H1 (cell line): Measurements from ENCODE around the gene TGFBR1. TPM values are rescaled to one million over a fixed set of nuclear protein-coding genes. Genes with fewer than 3 reads are reported as not detected.

Source experiments
- CTCF ChIA-PET: fragments of 300-600 bp; sonication (Branson Sonifier 250); formaldehyde crosslinking; loops from one replicate; lab custom pipeline; 2021; ENCODE audit not compliant: partially characterized antibody; lab: Charles Lee
- POLR2A ChIA-PET: fragments of 300-600 bp; sonication (Branson Sonifier 250); formaldehyde crosslinking; loops from one replicate; lab custom pipeline; 2021; ENCODE audit warnings: inconsistent platforms; ENCODE audit not compliant: partially characterized antibody; lab: Charles Lee
- DNase-seq, 2 experiments: peaks; one replicate each; pipeline versions ENCODE4 v3.0.0 to v3.0.0-alpha.2; 2010 to 2022; ENCODE audit warnings: low spot score in 2 of 2, low read depth in 1 of 2, mixed read lengths in 1 of 2
- FAIRE-seq: peaks from 2 replicates; lab custom pipeline; 2011; peaks lifted over from hg19 to GRCh38; lab: Jason Lieb, UNC
- H2AFZ ChIP-seq: 2 replicates; pipeline ENCODE4 v1.8.1; 2012; ENCODE audit warnings: low read length, inconsistent platforms
- H2AK5ac ChIP-seq: 2 replicates; pipeline ENCODE4 v1.6.1; 2013; ENCODE audit warnings: low read depth, low read length
- H2BK120ac ChIP-seq: replicated peaks from 2 replicates; pipeline ENCODE3; 2013; ENCODE audit warnings: low read depth, low read length, inconsistent platforms
- H2BK12ac ChIP-seq: 2 replicates; pipeline ENCODE4 v1.6.1; 2013; ENCODE audit warnings: low read depth, low read length
- H2BK15ac ChIP-seq: 2 replicates; pipeline ENCODE4 v1.6.1; 2013; ENCODE audit warnings: low read length
- H2BK20ac ChIP-seq: 2 replicates; pipeline ENCODE4 v1.6.1; 2013; ENCODE audit warnings: low read length
- H2BK5ac ChIP-seq: 2 replicates; pipeline ENCODE4 v1.6.1; 2013; ENCODE audit warnings: low read depth, low read length
- H3K14ac ChIP-seq: 2 replicates; pipeline ENCODE4 v1.6.1; 2013; ENCODE audit warnings: inconsistent platforms; ENCODE audit not compliant: insufficient read length
- H3K18ac ChIP-seq: 2 replicates; pipeline ENCODE4 v1.6.1; 2013; ENCODE audit warnings: low read length; ENCODE audit errors: extremely low read depth
- H3K23ac ChIP-seq: 2 replicates; pipeline ENCODE4 v1.6.1; 2013; ENCODE audit warnings: inconsistent platforms; ENCODE audit not compliant: insufficient read length
- H3K23me2 ChIP-seq: 2 replicates; pipeline ENCODE4 v1.6.1; 2013; ENCODE audit warnings: low read depth, low read length
- H3K27ac ChIP-seq: 2 replicates; pipeline ENCODE4 v1.6.1; 2011; ENCODE audit warnings: low read depth, low read length, inconsistent platforms
- H3K27me3 ChIP-seq, 4 experiments: replicated peaks in 1 of 4; 1 replicate in 1 of 4; 2 replicates in 3 of 4; pipeline versions ENCODE4 v1.6.1 to v1.8.1; 2011 to 2013; ENCODE audit warnings: low read length in 3 of 4, mild to moderate bottlenecking in 3 of 4, inconsistent platforms in 2 of 4, mixed read lengths in 2 of 4, moderate library complexity in 1 of 4; ENCODE audit not compliant: control insufficient read depth in 3 of 4, insufficient read depth in 3 of 4; ENCODE audit errors: extremely low read depth in 1 of 4
- H3K36me3 ChIP-seq, 4 experiments: 2 replicates each; pipeline versions ENCODE4 v1.6.1 to v1.8.1; 2011 to 2013; ENCODE audit warnings: mild to moderate bottlenecking in 4 of 4, low read length in 3 of 4, moderate library complexity in 2 of 4, control low read depth in 1 of 4, inconsistent platforms in 1 of 4; ENCODE audit not compliant: insufficient read depth in 4 of 4, control insufficient read depth in 2 of 4
- H3K4ac ChIP-seq: replicated peaks from 2 replicates; pipeline ENCODE3; 2013; ENCODE audit warnings: low read length, low read depth, mixed read lengths, inconsistent platforms; ENCODE audit not compliant: insufficient read length
- H3K4me1 ChIP-seq, 4 experiments: replicated peaks in 1 of 4; 1 replicate in 1 of 4; 2 replicates in 3 of 4; pipeline versions ENCODE4 v1.6.1 to v1.8.1; 2011 to 2013; ENCODE audit warnings: low read length in 3 of 4, inconsistent platforms in 2 of 4, mixed read lengths in 1 of 4; ENCODE audit not compliant: insufficient read depth in 4 of 4, control insufficient read depth in 3 of 4
- H3K4me2 ChIP-seq, 2 experiments: 2 replicates each; pipeline versions ENCODE4 v1.6.1 to v1.8.1; 2011 to 2013; ENCODE audit warnings: low read depth in 2 of 2, low read length in 2 of 2, control low read depth in 1 of 2, inconsistent platforms in 1 of 2, mild to moderate bottlenecking in 1 of 2; ENCODE audit not compliant: insufficient read depth in 1 of 2
- H3K4me3 ChIP-seq, 4 experiments: fragments of 200-600, 300-600 bp in 1 of 4; sonication (generic), shearing (Covaris generic), sonication (Bioruptor Twin) in 1 of 4; 2 replicates each; pipeline versions ENCODE4 v1.5.1 to v1.8.1; 2011 to 2016; ENCODE audit warnings: low read length in 4 of 4, low read depth in 3 of 4, control low read depth in 2 of 4, inconsistent platforms in 2 of 4, mild to moderate bottlenecking in 2 of 4, mixed read lengths in 1 of 4, moderate library complexity in 1 of 4; ENCODE audit not compliant: insufficient read depth in 2 of 4; ENCODE audit errors: extremely low read depth in 1 of 4
- H3K56ac ChIP-seq: replicated peaks from 2 replicates; pipeline ENCODE3; 2013; ENCODE audit warnings: low read depth, mild to moderate bottlenecking, mixed read lengths, low read length, inconsistent platforms; ENCODE audit not compliant: insufficient read length
- H3K79me1 ChIP-seq: 2 replicates; pipeline ENCODE4 v1.6.1; 2013; ENCODE audit warnings: low read depth, low read length, control low read depth
- H3K79me2 ChIP-seq, 2 experiments: 2 replicates each; pipeline versions ENCODE4 v1.6.1 to v1.8.1; 2012 to 2013; ENCODE audit warnings: low read length in 2 of 2, mild to moderate bottlenecking in 2 of 2, inconsistent platforms in 1 of 2; ENCODE audit not compliant: insufficient read depth in 2 of 2, control insufficient read depth in 1 of 2
- H3K9ac ChIP-seq, 4 experiments: replicated peaks in 1 of 4; 1 replicate in 1 of 4; 2 replicates in 3 of 4; pipeline versions ENCODE4 v1.6.1 to v1.8.1; 2011 to 2013; ENCODE audit warnings: low read depth in 3 of 4, low read length in 3 of 4, control low read depth in 2 of 4, mild to moderate bottlenecking in 2 of 4, moderate library complexity in 2 of 4, inconsistent platforms in 1 of 4; ENCODE audit errors: extremely low read depth in 1 of 4
- H3K9me3 ChIP-seq, 2 experiments: 2 replicates each; pipeline versions ENCODE4 v1.6.1 to v1.8.1; 2012 to 2013; ENCODE audit warnings: mild to moderate bottlenecking in 2 of 2, moderate library complexity in 2 of 2, control low read depth in 1 of 2, inconsistent platforms in 1 of 2, low read depth in 1 of 2, low read length in 1 of 2, mixed read lengths in 1 of 2; ENCODE audit not compliant: insufficient read depth in 2 of 2
- H4K20me1 ChIP-seq, 2 experiments: replicated peaks in 1 of 2; 2 replicates each; pipeline versions ENCODE3 to v1.8.1; 2011 to 2013; ENCODE audit warnings: inconsistent platforms in 2 of 2, low read length in 2 of 2, mild to moderate bottlenecking in 1 of 2; ENCODE audit not compliant: insufficient read depth in 2 of 2, control insufficient read depth in 1 of 2
- H4K5ac ChIP-seq: 2 replicates; pipeline ENCODE4 v1.6.1; 2013; ENCODE audit warnings: low read length, low read depth, mixed read lengths, inconsistent platforms; ENCODE audit not compliant: insufficient read length
- H4K8ac ChIP-seq: 2 replicates; pipeline ENCODE4 v1.8.0; 2013; ENCODE audit warnings: mild to moderate bottlenecking, moderate library complexity, low read length, inconsistent platforms; ENCODE audit not compliant: insufficient read depth; ENCODE audit errors: extremely low read depth
- H4K91ac ChIP-seq: replicated peaks from 2 replicates; pipeline ENCODE3; 2013; ENCODE audit warnings: low read length, mixed read lengths, inconsistent platforms; ENCODE audit not compliant: insufficient read length
- CHD2 ChIP-seq: IDR thresholded peaks from 2 replicates; pipeline ENCODE4 v1.6.1; 2012; ENCODE audit warnings: low read length, improper control_type of control experiment
- CTBP2 ChIP-seq: IDR thresholded peaks from 2 replicates; pipeline ENCODE4 v1.7.0; 2011; ENCODE audit warnings: borderline replicate concordance, mild to moderate bottlenecking, moderate library complexity, mixed read lengths, low read length; ENCODE audit not compliant: insufficient read depth, insufficient read length
- EZH2 ChIP-seq: fragments of 200-600 bp; sonication (generic); IDR thresholded peaks from 2 replicates; pipeline ENCODE4 v1.7.1; 2012; ENCODE audit warnings: low read depth, mild to moderate bottlenecking, moderate library complexity, low read length, inconsistent platforms; ENCODE audit not compliant: severe bottlenecking
- HDAC2 ChIP-seq, 2 experiments: fragments of 300-600 bp in 1 of 2; sonication (generic) in 1 of 2; IDR thresholded peaks; 2 replicates each; pipeline ENCODE4 v1.6.1; 2011 to 2012; ENCODE audit warnings: low read depth in 2 of 2, low read length in 2 of 2, mild to moderate bottlenecking in 2 of 2, moderate library complexity in 2 of 2, borderline replicate concordance in 1 of 2, inconsistent platforms in 1 of 2
- TAF7 ChIP-seq: optimal IDR thresholded peaks from 2 replicates; pipeline ENCODE3; 2011; ENCODE audit warnings: low read depth, mild to moderate bottlenecking, inconsistent platforms, low read length, moderate library complexity, borderline replicate concordance
- TEAD4 ChIP-seq: IDR thresholded peaks from 2 replicates; pipeline ENCODE4 v1.6.1; 2012; ENCODE audit warnings: low read depth, low read length, inconsistent platforms, mixed read lengths
- WGBS, 2 experiments: shearing (Covaris generic) in 1 of 2; methylation state at CpG; one replicate each; pipeline versions ENCODE4 v1.1.6 to v1.1.7; 2013 to 2015; ENCODE audit warnings: low lambda C conversion rate in 2 of 2, mixed read lengths in 2 of 2, inconsistent platforms in 1 of 2, low coverage in 1 of 2, missing lambda C conversion rate in 1 of 2; ENCODE audit not compliant: insufficient replicate concordance in 2 of 2, insufficient coverage in 1 of 2, insufficient read length in 1 of 2; ENCODE audit errors: extremely low coverage in 1 of 2, missing lambda C conversion rate in 1 of 2; 5-methylcytosine and 5-hydroxymethylcytosine counted together
- polyA plus RNA-seq, 7 experiments: library from polyadenylated mRNA; depleted of rRNA in 3 of 7; stranded (reverse) in 5 of 7; unstranded in 2 of 7; fragments of >200 nt in 5 of 7; fragments of 200-250 nt in 2 of 7; gene quantifications; 1 replicate in 5 of 7; 2 replicates in 1 of 7; 4 replicates in 1 of 7; pipeline versions ENCODE4 v1.2.1 to v1.2.3, GENCODE V29; 2011 to 2013; ENCODE audit warnings: missing spikeins in 2 of 7, mixed read lengths in 2 of 7
- total RNA-seq: library from RNA; stranded (reverse); fragmentation: NEBNext Ultra II Directional; extraction: Animal tissue kit (Norgen Biotek cat#: 25700); gene quantifications from 2 replicates; pipeline ENCODE4 v1.2.1, GENCODE V29; 2021

TGFBR1 gene
- total and polyA plus RNA-seq, 2 of the 8 experiments (the other 6 are each of a cell fraction or from before 2014, with no cell fraction given): 16.8 to 52.4 TPM

DNA sequence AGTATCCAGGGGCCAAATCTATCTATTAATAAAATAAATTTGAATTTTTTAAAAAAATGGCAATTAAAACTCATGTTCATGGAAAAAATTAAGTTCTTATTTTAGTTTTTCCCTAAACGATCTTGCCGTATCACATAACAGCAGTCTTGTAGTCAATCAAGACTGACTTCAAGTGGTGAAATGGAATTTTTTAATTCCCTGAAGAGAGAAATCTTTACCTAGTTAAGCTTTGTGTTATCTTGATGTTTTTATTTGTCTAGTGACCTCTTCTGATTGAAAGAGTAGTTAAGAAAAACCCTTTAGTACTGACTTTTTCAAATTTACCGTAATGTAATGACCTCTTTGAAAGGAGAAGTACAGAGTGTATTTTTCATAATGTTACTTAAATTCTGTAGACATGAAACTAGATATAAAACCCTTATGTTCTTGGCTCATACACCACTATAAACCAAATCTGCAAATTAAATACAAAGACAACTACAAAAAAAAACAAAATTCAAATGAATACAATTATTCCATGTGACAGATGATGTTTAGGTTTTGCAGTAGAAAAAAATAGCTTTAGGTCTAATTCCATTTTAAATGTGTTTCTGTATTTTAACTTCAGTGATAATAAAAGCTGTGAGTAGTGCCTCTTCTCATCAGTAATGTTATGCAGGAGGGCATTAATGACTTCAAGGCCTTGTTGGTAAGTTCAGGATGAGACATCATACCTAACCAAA, 19.8 kb downstream of the TGFBR1 start:
- H3K23me2 ChIP-seq: no peaks in the 10 kb centered on the region

More for the DNA sequence above, 19.8 kb downstream of the TGFBR1 start:
- WGBS, 2 experiments: 92% methylated on average over 3 of the region's 3 CpGs; no CpG with 5 or more reads in 1 of the 2 experiments
- H3K79me1 ChIP-seq: no peaks in the 10 kb centered on the region; the same call in none of the 2 replicates
- peaks cover 0 to 9% (median 0%) of the 10 kb centered on the region in 4 experiments; a peak in 1 of 8 replicates for H3K36me3 ChIP-seq
- FAIRE-seq: no peak
- POLR2A ChIA-PET: no interaction called here
- H4K91ac ChIP-seq: no peak overlapping the region
- H3K4me2 ChIP-seq: no peak overlapping the region
- H2BK5ac ChIP-seq: no peak overlapping the region
- peaks cover 0 to 7% of the 10 kb centered on the region in 2 experiments for H4K20me1 ChIP-seq
- H3K18ac ChIP-seq: no peak overlapping the region
- H2BK120ac ChIP-seq: no peak overlapping the region
- H3K4me3 ChIP-seq: no peak overlapping the region
- no peak for DNase-seq
- H3K9me3 ChIP-seq: peaks cover 7 to 10% of the 10 kb centered on the region in 2 experiments
- H3K4ac ChIP-seq: no peak overlapping the region
- H3K9ac ChIP-seq: no peak overlapping the region
- no peak overlapping the region for H2BK15ac ChIP-seq
- H3K14ac ChIP-seq: no peak overlapping the region
- no peak for TF ChIP-seq EZH2
- TF ChIP-seq HDAC2 (IDR thresholded peaks at IDR 0.05; ENCODE audit: borderline replicate concordance in 1 of 2, low read depth in 2 of 2, low read length in 2 of 2): no peak
- TF ChIP-seq TEAD4: no peak
- no peak for TF ChIP-seq TAF7
- no peak for TF ChIP-seq CTBP2
- no peak for TF ChIP-seq CHD2
- H2AK5ac ChIP-seq: no peak overlapping the region
- H3K27ac ChIP-seq: no peak overlapping the region
- no peak overlapping the region for H4K8ac ChIP-seq
- no peaks in the 10 kb centered on the region for H3K27me3 ChIP-seq
- H2AFZ ChIP-seq: no peak overlapping the region
- no peak overlapping the region for H4K5ac ChIP-seq
- no peak overlapping the region for H3K23ac ChIP-seq
- no peak overlapping the region for H2BK20ac ChIP-seq
- no peak overlapping the region for H2BK12ac ChIP-seq
- CTCF ChIA-PET: interaction anchor here (0.6 to 1.0 kb wide), 3 partner anchors 21 to 43 kb away, joined by 3 to 6 read pairs (median 4); partner anchors contain the start of gene TGFBR1
- H3K56ac ChIP-seq: no peak overlapping the region
- peaks cover 0 to 90% of the 10 kb centered on the region in 2 experiments; a peak in 3 of 4 replicates for H3K79me2 ChIP-seq
- H3K4me1 ChIP-seq: peaks cover 0 to 6% (median 0%) of the 10 kb centered on the region in 4 experiments; a peak in 2 of 7 replicates
